HG03108 (cell line): ENCODE results near the gene PRSS50.
"Not testable (repeated sequence)": the region's sequence is repeated elsewhere in the genome, so short reads cannot be mapped to it uniquely, and the experiment has no call there.

ENCODE experiments used
- ATAC-seq: cut with Tn5 transposase; IDR thresholded peaks from one replicate; pipeline ENCODE4 v1.9.1; 2021; ENCODE audit warnings: moderate library complexity; ENCODE audit not compliant: unreplicated experiment

Gene PRSS50

DNA sequence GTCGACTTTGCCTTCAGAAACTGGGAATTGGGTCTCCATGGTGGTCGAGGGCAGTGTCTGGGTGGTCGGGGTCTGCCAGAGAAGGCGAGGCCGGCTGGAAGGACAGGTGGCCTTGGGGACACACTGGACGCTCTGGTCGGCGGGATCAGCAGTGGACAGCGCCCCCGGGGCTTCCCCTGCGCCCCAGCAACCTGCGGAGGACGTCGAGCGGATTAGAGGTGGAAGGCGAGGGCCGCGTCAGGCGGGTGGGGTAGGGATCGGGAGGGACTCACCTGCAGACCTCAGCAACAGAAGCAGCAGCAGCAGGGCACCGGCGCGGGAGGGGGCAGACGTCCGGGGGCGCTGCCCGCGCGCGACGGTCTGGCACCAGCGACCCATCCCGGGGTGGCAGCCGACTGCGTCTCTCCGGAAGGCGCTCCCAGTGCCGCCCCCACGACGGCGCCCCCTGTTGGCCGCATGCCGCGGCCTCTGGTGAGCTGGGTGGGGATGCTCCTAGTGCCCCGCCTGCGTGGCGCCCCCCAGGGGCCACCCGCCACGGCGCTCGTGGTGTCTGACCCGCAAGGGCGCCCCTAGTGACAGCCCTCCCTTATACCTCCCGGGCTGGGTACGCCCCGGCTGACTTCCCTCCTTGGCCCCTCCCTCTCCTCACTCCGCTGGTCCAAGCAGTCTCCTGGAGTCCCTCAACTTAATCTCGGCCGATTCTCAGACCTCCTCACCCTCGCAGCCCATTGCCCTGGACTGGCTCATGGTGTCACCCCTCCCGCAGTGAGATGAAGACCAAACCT, at the start of gene PRSS50:
PRSS50 (minus strand) TSS at position 423 of the 785 bp plus-strand sequence; CDS start at position 378, 45 bp downstream.
- ATAC-seq = no peak

- no peak for ATAC-seq
Measured at GRCh38 chr3:46764206-46764605, 46.5 kb upstream of the PRSS50 start.

- no peak for ATAC-seq
Measured at GRCh38 chr3:46763178-46763577, 45.5 kb upstream of the PRSS50 start.

- ATAC-seq = no peak
Measured at GRCh38 chr3:46759239-46760167, 41.8 kb upstream of the PRSS50 start.

DNA sequence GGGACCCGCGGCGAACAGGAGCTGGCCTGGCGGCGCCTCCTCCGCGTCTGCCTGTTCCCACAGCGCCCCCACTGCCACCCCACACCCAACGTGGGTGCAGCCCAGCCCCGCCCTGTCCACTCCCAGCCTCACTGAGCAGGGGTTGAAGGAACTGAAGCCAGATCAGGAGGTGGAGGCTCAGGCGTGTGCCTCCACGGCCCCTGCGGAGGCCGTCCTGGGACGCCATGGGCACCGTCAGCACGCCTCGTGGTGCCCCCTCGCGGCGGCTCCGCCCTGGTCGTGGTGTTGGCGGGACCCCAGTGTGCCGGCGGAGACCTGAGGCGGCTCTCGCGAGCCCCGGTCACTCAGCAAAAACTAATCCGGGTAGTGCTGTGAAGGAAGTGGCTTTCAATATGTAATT, 39.0 kb upstream of the PRSS50 start:
- no peak for ATAC-seq

DNA sequence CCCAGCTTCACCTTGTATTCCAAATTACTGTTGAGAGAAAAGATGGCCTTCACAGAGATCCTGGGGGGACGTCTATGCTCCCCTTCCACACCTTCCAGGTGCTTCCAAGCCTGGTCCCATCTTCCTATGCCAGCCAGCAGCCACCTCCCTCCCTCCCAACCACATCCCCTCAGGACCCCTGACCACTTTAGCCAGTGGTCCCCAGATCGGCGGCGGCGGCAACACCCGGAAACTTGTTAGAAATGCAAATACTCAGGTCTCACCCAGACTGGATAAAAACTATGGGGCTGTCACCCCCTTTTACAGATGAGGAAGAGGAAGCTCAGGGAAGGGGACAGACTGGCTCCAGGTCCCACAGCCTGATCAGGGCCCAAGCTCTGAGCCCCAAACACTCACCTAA, 38.0 kb upstream of the PRSS50 start:
- ATAC-seq = no peak

GRCh38 chr3:46753127-46753526, 35.5 kb upstream of the PRSS50 start:
- not testable (repeated sequence) for ATAC-seq

- no peak for ATAC-seq
Measured at GRCh38 chr3:46750555-46751038, 32.9 kb upstream of the PRSS50 start.

- no peak for ATAC-seq
Measured at GRCh38 chr3:46749129-46749528, 31.5 kb upstream of the PRSS50 start.

DNA sequence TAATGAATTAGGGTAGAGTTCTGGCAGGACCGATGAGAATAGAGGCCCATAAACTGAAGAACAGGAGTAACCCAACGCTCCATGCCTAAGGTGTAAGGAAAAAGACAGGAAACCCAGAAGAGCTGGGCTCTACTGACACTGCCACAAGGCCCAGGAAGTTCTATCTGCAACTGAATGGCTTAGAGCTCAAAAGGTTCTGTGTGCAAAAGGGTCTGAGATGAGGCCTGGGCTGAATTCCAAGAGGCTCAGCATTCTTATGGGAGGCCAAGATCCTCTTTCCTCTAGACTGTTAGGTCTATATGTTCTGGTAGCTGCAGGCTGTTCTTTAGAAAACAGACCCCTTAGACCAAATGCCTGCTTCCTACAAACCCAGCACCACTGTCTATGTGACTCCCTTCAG, 30.5 kb upstream of the PRSS50 start:
- no peak for ATAC-seq

- no peak for ATAC-seq
Measured at GRCh38 chr3:46746711-46747110, 29.0 kb upstream of the PRSS50 start.

- ATAC-seq = no peak
Measured at GRCh38 chr3:46742992-46743585, 25.4 kb upstream of the PRSS50 start.

DNA sequence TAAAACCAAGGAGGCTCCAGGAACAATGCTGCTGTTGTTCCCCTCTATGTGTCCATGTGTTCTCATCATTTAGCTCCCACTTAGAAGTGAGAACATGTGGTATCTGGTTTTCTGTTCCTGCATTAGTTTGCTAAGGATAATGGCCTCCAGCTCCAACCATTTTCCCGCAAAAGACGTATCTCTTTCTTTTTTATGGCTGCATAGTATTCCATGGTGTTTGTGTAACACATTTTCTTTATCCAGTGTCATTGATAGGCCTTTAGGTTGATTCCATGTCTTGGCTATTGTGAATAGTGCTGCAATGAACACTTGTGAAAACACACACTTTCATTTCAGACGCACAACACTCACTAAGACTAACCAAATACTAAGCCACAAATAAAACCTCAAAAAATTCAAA, 21.9 kb upstream of the PRSS50 start:
- not testable (repeated sequence) for ATAC-seq

GRCh38 chr3:46737329-46737731, 19.7 kb upstream of the PRSS50 start:
- no peak for ATAC-seq

GRCh38 chr3:46736006-46736872, 18.6 kb upstream of the PRSS50 start:
- ATAC-seq = no peak

GRCh38 chr3:46734773-46735172, 17.1 kb upstream of the PRSS50 start:
- no peak for ATAC-seq

GRCh38 chr3:46733026-46733800, 15.5 kb upstream of the PRSS50 start:
- ATAC-seq = no peak

DNA sequence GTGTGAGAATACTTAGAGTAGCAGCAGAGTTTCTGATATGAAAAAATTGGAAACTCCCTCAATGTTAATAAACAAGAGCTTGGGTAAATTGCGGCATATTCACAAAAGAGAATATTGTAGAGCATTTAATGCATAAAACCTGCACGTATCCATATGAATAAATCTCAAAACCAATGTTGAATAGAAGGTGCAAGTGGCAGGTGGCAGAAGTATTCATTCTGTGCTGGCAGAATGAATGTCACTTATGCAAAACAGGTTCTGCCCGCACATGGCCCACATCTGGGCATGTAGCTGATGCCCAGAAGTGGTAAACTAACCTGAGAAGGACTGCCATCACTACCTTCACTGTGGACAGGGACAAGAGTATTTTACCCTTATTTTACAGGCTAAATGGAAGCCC, 14.1 kb upstream of the PRSS50 start:
- ATAC-seq = no peak

DNA sequence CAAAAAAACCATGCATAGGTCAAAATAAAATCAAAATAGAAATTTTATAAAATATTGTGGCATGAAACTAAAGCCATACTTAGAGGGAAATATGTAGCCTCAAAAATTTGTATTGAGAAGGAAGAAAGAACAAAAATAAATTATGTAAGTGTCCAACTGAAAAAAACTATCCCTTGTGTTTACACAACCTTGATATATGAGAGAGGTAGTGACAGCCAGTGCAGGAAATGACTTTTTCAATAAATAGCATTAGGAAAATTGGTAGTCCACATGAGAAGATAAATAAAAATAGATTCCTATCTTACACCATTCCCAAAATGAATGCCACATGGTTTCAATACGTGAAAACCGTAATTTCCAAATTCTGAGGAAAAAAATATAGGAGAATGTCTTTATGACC, 13.2 kb upstream of the PRSS50 start:
- ATAC-seq = no peak

GRCh38 chr3:46729038-46729437, 11.4 kb upstream of the PRSS50 start:
- no peak for ATAC-seq
